Esophagus squamous epithelium (tissue), 5 donors: ENCODE data around the gene WASL. TPM values are rescaled to one million over a fixed set of nuclear protein-coding genes. Genes with fewer than 3 reads are reported as not detected.
"Not testable (repeated sequence)": the region's sequence is repeated elsewhere in the genome, so short reads cannot be mapped to it uniquely, and the experiment has no call there.

Experiments
- DNase-seq: peaks from one replicate; lab custom pipeline; 2025; lab: John Stamatoyannopoulos, UW
- H3K27ac ChIP-seq, 4 donors: fragments of 200-600 bp; sonication (generic); one replicate each; pipeline ENCODE4 v1.5.1; 2016 to 2019; ENCODE audit warnings: mild to moderate bottlenecking in 1 of 4
- H3K27me3 ChIP-seq, 4 donors: fragments of 200-600 bp; sonication (generic); 1 replicate in 3 of 4; 2 replicates in 1 of 4; pipeline versions ENCODE4 v1.5.1 to v1.6.0; 2017 to 2021; ENCODE audit warnings: antibody characterized with exemption in 1 of 4
- H3K36me3 ChIP-seq, 3 donors: fragments of 200-600 bp; sonication (generic); one replicate each; pipeline ENCODE4 v1.5.1; 2016 to 2019
- H3K4me1 ChIP-seq, 3 donors: fragments of 200-600 bp; sonication (generic); one replicate each; pipeline ENCODE4 v1.5.1; 2017 to 2019
- H3K4me3 ChIP-seq, 4 donors: fragments of 200-600 bp; sonication (generic); 1 replicate in 3 of 4; 2 replicates in 1 of 4; pipeline ENCODE4 v1.5.1; 2016 to 2019; ENCODE audit warnings: mild to moderate bottlenecking in 2 of 4, moderate library complexity in 1 of 4
- H3K9me3 ChIP-seq, 3 donors: fragments of 200-600 bp; sonication (generic); one replicate each; pipeline ENCODE4 v1.5.1; 2016 to 2019
- POLR2A ChIP-seq, 4 donors: fragments of 450-650 bp; IDR thresholded peaks; one replicate each; pipeline ENCODE4 v1.6.1; 2017; ENCODE audit warnings: antibody characterized with exemption in 4 of 4, mild to moderate bottlenecking in 4 of 4, moderate library complexity in 3 of 4
- WGBS, 2 donors: methylation state at CpG; one replicate each; pipeline ENCODE4 v1.1.5; 2018; 5-methylcytosine and 5-hydroxymethylcytosine counted together
- intact Hi-C: fragments of 100-400 bp; cut with DNase I; formaldehyde crosslinking; loops from one replicate; pipeline ENCODE4 v1.15.0; 2022
- total RNA-seq, 4 donors: library from RNA; depleted of rRNA; stranded (reverse); fragments of >200 nt; gene quantifications; one replicate each; pipeline ENCODE4 v1.1.0, GENCODE V29; 2016
- TF ChIP-seq, protein P1 (sequence below), 6 experiments: fragments of 450-650 bp in 4 of 6; fragments of 200-600 bp in 2 of 6; sonication (generic) in 2 of 6; IDR thresholded peaks; one replicate each; pipeline ENCODE4 v1.5.1; 2016 to 2019; ENCODE audit warnings: antibody characterized with exemption in 6 of 6, mild to moderate bottlenecking in 4 of 6, moderate library complexity in 4 of 6
- donor health status: DM: yes; HTN: yes; CAD: no.

The WASL gene
- total RNA-seq, 4 donors from 2014 or later, result 26.0 to 34.6 (median 31.3) TPM

DNA sequence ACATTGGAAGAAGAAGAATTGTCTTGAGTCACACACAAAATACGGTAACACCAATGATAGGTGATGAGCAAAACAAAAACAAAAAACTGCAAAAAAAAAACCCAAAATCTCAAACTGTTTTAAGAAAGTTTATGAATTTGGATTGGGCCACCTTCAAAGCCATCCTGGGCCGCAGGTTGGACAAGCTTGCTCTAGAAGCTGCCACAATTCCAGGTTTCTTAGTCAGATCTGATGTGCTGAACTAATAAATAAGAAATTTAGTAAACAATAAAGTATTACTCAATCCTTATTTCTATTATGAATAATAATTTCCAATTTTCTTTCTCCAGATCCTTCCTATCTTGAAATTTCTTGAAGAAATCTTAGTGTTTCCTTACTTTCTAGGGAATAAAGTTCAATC is 10.0 kb downstream of the WASL start:
- no peak for DNase-seq
- intact Hi-C loops, result no loop called here
- no peak overlapping the region for H3K27ac ChIP-seq
- 88 to 89% methylated on average over 2 of the region's 2 CpGs for WGBS, 2 donors
- H3K9me3 ChIP-seq, result no peaks in the 10 kb centered on the region
- H3K36me3 ChIP-seq, result no peaks in the 10 kb centered on the region
- H3K27me3 ChIP-seq, result no peaks in the 10 kb centered on the region
- TF ChIP-seq POLR2A (IDR thresholded peaks at IDR 0.05), result no peak
- TF ChIP-seq, protein P1, sequence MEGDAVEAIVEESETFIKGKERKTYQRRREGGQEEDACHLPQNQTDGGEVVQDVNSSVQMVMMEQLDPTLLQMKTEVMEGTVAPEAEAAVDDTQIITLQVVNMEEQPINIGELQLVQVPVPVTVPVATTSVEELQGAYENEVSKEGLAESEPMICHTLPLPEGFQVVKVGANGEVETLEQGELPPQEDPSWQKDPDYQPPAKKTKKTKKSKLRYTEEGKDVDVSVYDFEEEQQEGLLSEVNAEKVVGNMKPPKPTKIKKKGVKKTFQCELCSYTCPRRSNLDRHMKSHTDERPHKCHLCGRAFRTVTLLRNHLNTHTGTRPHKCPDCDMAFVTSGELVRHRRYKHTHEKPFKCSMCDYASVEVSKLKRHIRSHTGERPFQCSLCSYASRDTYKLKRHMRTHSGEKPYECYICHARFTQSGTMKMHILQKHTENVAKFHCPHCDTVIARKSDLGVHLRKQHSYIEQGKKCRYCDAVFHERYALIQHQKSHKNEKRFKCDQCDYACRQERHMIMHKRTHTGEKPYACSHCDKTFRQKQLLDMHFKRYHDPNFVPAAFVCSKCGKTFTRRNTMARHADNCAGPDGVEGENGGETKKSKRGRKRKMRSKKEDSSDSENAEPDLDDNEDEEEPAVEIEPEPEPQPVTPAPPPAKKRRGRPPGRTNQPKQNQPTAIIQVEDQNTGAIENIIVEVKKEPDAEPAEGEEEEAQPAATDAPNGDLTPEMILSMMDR (IDR thresholded peaks at IDR 0.05), result no peak
- no peak overlapping the region for H3K4me3 ChIP-seq
- H3K4me1 ChIP-seq, result peaks cover 0 to 29% (median 9%) of the 10 kb centered on the region in 3 donors

DNA sequence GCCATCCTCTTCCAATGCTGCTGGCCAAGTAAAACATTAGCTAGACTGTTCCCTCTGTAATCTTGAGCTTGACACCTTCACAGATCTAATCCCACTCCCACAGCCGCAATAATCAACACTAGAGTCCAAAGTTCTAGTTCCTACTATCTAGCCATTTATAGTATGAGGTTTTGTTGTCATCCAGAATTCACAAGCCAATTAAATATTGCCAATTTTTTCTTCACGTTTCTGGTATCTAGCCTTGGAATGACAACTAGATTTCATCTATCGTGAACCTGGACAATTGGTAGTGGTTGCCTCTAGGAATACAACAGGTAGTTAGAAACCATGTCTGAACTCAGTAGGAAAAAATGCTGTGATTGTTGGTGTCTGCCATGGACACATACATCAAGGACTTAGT is 10.4 kb downstream of the WASL start:
- 90 to 91% methylated on average over 3 of the region's 3 CpGs for WGBS, 2 donors

DNA sequence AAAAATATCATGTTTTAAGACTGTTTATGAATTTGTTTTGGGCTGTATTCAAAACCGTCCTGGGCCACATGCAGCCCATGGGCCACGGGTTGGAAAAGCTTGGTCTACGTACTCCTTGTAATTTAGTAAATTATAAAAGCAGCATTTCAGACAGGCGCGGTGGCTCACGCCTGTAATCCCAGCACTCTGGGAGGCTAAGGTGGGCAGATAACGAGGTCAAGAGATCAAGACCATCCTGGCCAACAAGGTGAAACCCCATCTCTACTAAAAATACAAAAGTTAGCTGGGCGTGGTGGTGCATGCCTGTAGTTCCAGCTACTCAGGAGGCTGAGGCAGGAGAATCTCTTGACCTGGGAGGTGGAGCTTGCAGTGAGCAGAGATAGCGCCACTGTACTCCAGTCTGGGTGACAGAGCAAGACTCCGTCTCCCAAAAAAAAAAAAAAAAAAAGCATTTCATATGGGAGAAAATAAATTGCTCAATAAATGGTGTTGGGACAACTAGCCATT is 11.6 kb downstream of the WASL start:
- H3K27me3 ChIP-seq, H3K4me3 ChIP-seq, intact Hi-C loops, H3K9me3 ChIP-seq, H3K36me3 ChIP-seq, H3K27ac ChIP-seq, DNase-seq: not testable (repeated sequence)
- 88 to 94% methylated on average over 9 to 10 of the region's 10 CpGs for WGBS, 2 donors
- H3K4me1 ChIP-seq, result peaks cover 0 to 13% (median 0%) of the 10 kb centered on the region in 3 donors

More for the DNA sequence above, 10.4 kb downstream of the WASL start:
- peaks cover 0 to 24% (median 4%) of the 10 kb centered on the region in 3 donors for H3K4me1 ChIP-seq
- H3K36me3 ChIP-seq, result no peaks in the 10 kb centered on the region
- H3K27me3 ChIP-seq, result no peaks in the 10 kb centered on the region
- H3K4me3 ChIP-seq, result no peak overlapping the region
- no peaks in the 10 kb centered on the region for H3K9me3 ChIP-seq
- TF ChIP-seq POLR2A (IDR thresholded peaks at IDR 0.05), result no peak
- TF ChIP-seq, protein P1 (IDR thresholded peaks at IDR 0.05), result no peak
- no peak overlapping the region for H3K27ac ChIP-seq
- no peak for DNase-seq
- intact Hi-C loops, result no loop called here

DNA sequence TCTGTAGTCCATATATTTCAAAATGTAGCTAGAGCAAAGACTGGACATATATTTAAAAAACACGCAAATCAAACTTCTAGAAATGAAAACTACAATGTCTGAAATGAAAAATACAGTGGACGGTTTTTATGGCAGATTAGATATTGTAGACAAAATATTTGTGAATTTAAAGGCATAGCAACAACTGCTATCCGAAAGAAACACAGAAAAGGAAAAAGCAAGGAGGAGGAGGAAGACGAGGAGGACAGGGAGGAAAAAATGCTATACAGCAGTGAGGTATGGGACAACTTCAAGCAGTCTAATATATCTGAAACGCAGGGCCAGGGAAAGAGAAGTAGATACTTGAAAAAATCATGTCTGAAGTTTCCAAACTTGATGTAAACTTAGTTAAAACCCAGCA is 13.3 kb downstream of the WASL start:
- intact Hi-C loops, result no loop called here
- H3K36me3 ChIP-seq, result no peaks in the 10 kb centered on the region
- H3K4me1 ChIP-seq, result peaks cover 0 to 7% (median 0%) of the 10 kb centered on the region in 3 donors
- no peaks in the 10 kb centered on the region for H3K27me3 ChIP-seq
- no peak overlapping the region for H3K27ac ChIP-seq
- H3K9me3 ChIP-seq, result no peaks in the 10 kb centered on the region
- no peak for TF ChIP-seq POLR2A (IDR thresholded peaks at IDR 0.05)
- TF ChIP-seq, protein P1 (IDR thresholded peaks at IDR 0.05), result no peak
- WGBS, 2 donors, result 81 to 84% methylated on average over 5 of the region's 5 CpGs
- no peak for DNase-seq
- H3K4me3 ChIP-seq, result no peak overlapping the region

DNA sequence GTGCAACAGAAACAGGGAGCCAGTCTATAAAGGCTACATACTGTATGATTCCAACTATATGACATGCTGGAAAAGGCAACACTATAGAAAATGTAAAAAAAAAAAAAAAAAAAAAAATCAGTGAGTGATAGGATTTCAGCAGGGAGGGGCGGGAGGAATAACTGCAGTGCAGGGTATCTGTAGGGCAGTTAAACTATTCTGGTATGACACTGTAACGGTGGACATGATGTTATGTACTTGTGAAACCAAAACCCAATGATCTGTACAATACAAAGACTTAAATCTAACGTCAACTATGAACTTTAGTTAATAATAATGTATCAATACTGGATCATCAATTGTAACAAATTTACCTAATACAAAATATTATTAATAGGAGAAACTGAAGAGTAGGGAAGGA is 14.3 kb downstream of the WASL start:
- H3K27me3 ChIP-seq, result no peaks in the 10 kb centered on the region
- H3K4me3 ChIP-seq, result no peak overlapping the region
- TF ChIP-seq POLR2A (IDR thresholded peaks at IDR 0.05), result no peak
- TF ChIP-seq, protein P1 (IDR thresholded peaks at IDR 0.05), result no peak
- H3K9me3 ChIP-seq, result no peaks in the 10 kb centered on the region
- DNase-seq, result no peak
- H3K36me3 ChIP-seq, result no peaks in the 10 kb centered on the region
- peaks cover 0 to 5% (median 0%) of the 10 kb centered on the region in 3 donors for H3K4me1 ChIP-seq
- 80 to 84% methylated on average over 3 of the region's 3 CpGs for WGBS, 2 donors
- intact Hi-C loops, result no loop called here
- H3K27ac ChIP-seq, result no peak overlapping the region
